Caki2 (cell line): ENCODE data around the gene EPO. TPM values are rescaled to one million over a fixed set of nuclear protein-coding genes. Genes with fewer than 3 reads are reported as not detected.

Experiments
- DNase-seq: peaks from one replicate; pipeline ENCODE4 v3.0.0-alpha.2; 2015; ENCODE audit warnings: low read depth
- in situ Hi-C: cut with HindIII; loops from 2 replicates; pipeline ENCODE4 v1.10.0; 2016; ENCODE audit warnings: low sequenced_read_pairs, low pct_unique_long_range_greater_than_20kb, mixed read lengths
- total RNA-seq: library from RNA; depleted of rRNA; stranded (reverse); fragments of >200 nt; shearing (Covaris generic); gene quantifications from 2 replicates; pipeline ENCODE4 v1.2.3, GENCODE V29; 2014; ENCODE audit warnings: low replicate concordance

Gene EPO
- total RNA-seq, 1 experiment from 2014 or later, result not detected

- in situ Hi-C loops, result no loop called here
- no peak for DNase-seq
Observed at GRCh38 chr7:100681491-100682227, 38.6 kb upstream of the EPO start.

- DNase-seq, result no peak
- in situ Hi-C loops, result no loop called here
Observed at GRCh38 chr7:100682228-100682741, 38.0 kb upstream of the EPO start.

- in situ Hi-C loops, result no loop called here
Observed at GRCh38 chr7:100682991-100683658, 37.1 kb upstream of the EPO start.

GRCh38 chr7:100683659-100684533, 36.4 kb upstream of the EPO start:
- DNase-seq, result no peak
- in situ Hi-C loops, result no loop called here

More at GRCh38 chr7:100682991-100683658, 37.1 kb upstream of the EPO start:
- DNase-seq, result no peak

GRCh38 chr7:100684534-100685042, 35.7 kb upstream of the EPO start:
- in situ Hi-C loops, result no loop called here
- DNase-seq, result no peak

- in situ Hi-C loops, result no loop called here
Observed at GRCh38 chr7:100685049-100685605, 35.1 kb upstream of the EPO start.

GRCh38 chr7:100685631-100686145, 34.6 kb upstream of the EPO start:
- DNase-seq, result no peak
- in situ Hi-C loops, result no loop called here

More at GRCh38 chr7:100685049-100685605, 35.1 kb upstream of the EPO start:
- DNase-seq, result no peak

GRCh38 chr7:100686201-100686821, 34.0 kb upstream of the EPO start:
- in situ Hi-C loops, result no loop called here
- no peak for DNase-seq

GRCh38 chr7:100686822-100687211, 33.5 kb upstream of the EPO start:
- in situ Hi-C loops, result no loop called here
- DNase-seq, result no peak

- DNase-seq, result no peak
- in situ Hi-C loops, result no loop called here
Observed at GRCh38 chr7:100687261-100687660, 33.0 kb upstream of the EPO start.

GRCh38 chr7:100687751-100688300, 32.4 kb upstream of the EPO start:
- DNase-seq, result no peak
- in situ Hi-C loops, result no loop called here

GRCh38 chr7:100688326-100688860, 31.9 kb upstream of the EPO start:
- in situ Hi-C loops, result no loop called here
- DNase-seq, result no peak

- in situ Hi-C loops, result no loop called here
- DNase-seq, result no peak
Observed at GRCh38 chr7:100689230-100690135, 30.8 kb upstream of the EPO start.

GRCh38 chr7:100691676-100692577, 28.3 kb upstream of the EPO start:
- in situ Hi-C loops, result no loop called here
- DNase-seq, result peak; percentile 57

- in situ Hi-C loops, result no loop called here
- no peak for DNase-seq
Observed at GRCh38 chr7:100692578-100692961, 27.7 kb upstream of the EPO start.
